HFF-Myc (cell line): Measurements from ENCODE around the gene ARHGAP4.
A peak's percentile ranks its signal among the peaks of the same experiment; 100 is the strongest.

Experiments used
- DNase-seq: peaks from one replicate; pipeline ENCODE4 v3.0.0-alpha.2; 2011; ENCODE audit warnings: low read depth; ENCODE audit errors: extremely low read depth
- H3K4me3 ChIP-seq: replicated peaks from 2 replicates; pipeline ENCODE4 v1.5.1; 2011; ENCODE audit warnings: low read depth, mild to moderate bottlenecking, control low read depth, low read length
- CTCF ChIP-seq: IDR thresholded peaks from 2 replicates; pipeline ENCODE4 v1.5.1; 2012; ENCODE audit warnings: mild to moderate bottlenecking, low read depth, low read length, control low read depth; ENCODE audit errors: missing control alignments

Gene ARHGAP4

GRCh38 chrX:153956044-153956907, 30.2 kb upstream of the ARHGAP4 start:
- no peak for DNase-seq
- no peak for TF ChIP-seq CTCF
- no peak overlapping the region for H3K4me3 ChIP-seq

GRCh38 chrX:153955228-153955732, 29.2 kb upstream of the ARHGAP4 start:
- DNase-seq, result no peak
- H3K4me3 ChIP-seq, result no peak overlapping the region
- TF ChIP-seq CTCF, result no peak

- no peak for TF ChIP-seq CTCF
- no peak for DNase-seq
- H3K4me3 ChIP-seq, result no peak overlapping the region
Observed at GRCh38 chrX:153954558-153955227, 28.6 kb upstream of the ARHGAP4 start.

GRCh38 chrX:153953892-153954557, 28.0 kb upstream of the ARHGAP4 start:
- TF ChIP-seq CTCF, result no peak
- DNase-seq, result no peak

GRCh38 chrX:153953342-153953830, 27.3 kb upstream of the ARHGAP4 start:
- TF ChIP-seq CTCF, result peak; percentile 82
- DNase-seq, result no peak
- no peak overlapping the region for H3K4me3 ChIP-seq

More at GRCh38 chrX:153953892-153954557, 28.0 kb upstream of the ARHGAP4 start:
- no peak overlapping the region for H3K4me3 ChIP-seq

- no peak for DNase-seq
- H3K4me3 ChIP-seq, result no peak overlapping the region
- TF ChIP-seq CTCF, result no peak
Observed at GRCh38 chrX:153952373-153953026, 26.4 kb upstream of the ARHGAP4 start.
